Neural cell (in vitro differentiated cells): ENCODE results near the gene RPL14. TPM values are rescaled to one million over a fixed set of nuclear protein-coding genes. Genes with fewer than 3 reads are reported as not detected.

Experiments
- H2AFZ ChIP-seq: fragments of 200-600, 300-800 bp; sonication (generic), shearing (Covaris generic); 2 replicates; pipeline ENCODE4 v1.6.0; 2014; ENCODE audit warnings: low read depth, mild to moderate bottlenecking, antibody characterized with exemption, low read length, moderate library complexity
- H3F3A ChIP-seq: fragments of 200-600 bp; shearing (Covaris generic); 2 replicates; pipeline ENCODE4 v1.6.1; 2016; ENCODE audit warnings: mild to moderate bottlenecking, moderate library complexity, mixed read lengths, antibody characterized with exemption, low read length; ENCODE audit not compliant: insufficient read depth, poor library complexity, severe bottlenecking
- H3K27ac ChIP-seq: fragments of 200-600, 300-800 bp; sonication (generic), shearing (Covaris generic); 2 replicates; pipeline ENCODE4 v1.5.1; 2014; ENCODE audit warnings: mild to moderate bottlenecking, low read length, moderate library complexity
- H3K27me3 ChIP-seq: fragments of 300-800, 200-600 bp; sonication (generic), shearing (Covaris generic); 2 replicates; pipeline ENCODE4 v1.6.0; 2014; ENCODE audit warnings: mild to moderate bottlenecking, low read depth, low read length, moderate library complexity; ENCODE audit not compliant: insufficient read depth
- H3K36me3 ChIP-seq: fragments of 300-800, 200-600 bp; sonication (generic), shearing (Covaris generic); 2 replicates; pipeline ENCODE4 v1.5.1; 2014; ENCODE audit warnings: mild to moderate bottlenecking, antibody characterized with exemption, low read length, moderate library complexity; ENCODE audit not compliant: insufficient read depth
- H3K4me2 ChIP-seq: fragments of 300-800, 200-600 bp; sonication (generic), shearing (Covaris generic); 2 replicates; pipeline ENCODE4 v1.6.0; 2014; ENCODE audit warnings: mild to moderate bottlenecking, low read length
- H3K4me3 ChIP-seq: fragments of 300-800, 200-600 bp; sonication (generic), shearing (Covaris generic); 2 replicates; pipeline ENCODE4 v1.5.1; 2014; ENCODE audit warnings: mild to moderate bottlenecking, low read length, moderate library complexity
- H3K79me2 ChIP-seq: fragments of 200-600 bp; shearing (Covaris generic); replicated peaks from 2 replicates; pipeline ENCODE4 v1.6.0; 2014; ENCODE audit warnings: mild to moderate bottlenecking, low read length, moderate library complexity; ENCODE audit not compliant: insufficient read depth
- H3K9ac ChIP-seq: fragments of 300-800, 200-600 bp; sonication (generic), shearing (Covaris generic); 2 replicates; pipeline ENCODE4 v1.6.1; 2016; ENCODE audit warnings: mild to moderate bottlenecking, low read length, mixed read lengths
- H3K9me2 ChIP-seq: fragments of 200-600 bp; shearing (Covaris generic); 2 replicates; pipeline ENCODE4 v1.6.1; 2016; ENCODE audit warnings: mild to moderate bottlenecking, low read length, mixed read lengths; ENCODE audit not compliant: insufficient read depth
- H3K9me3 ChIP-seq: fragments of 200-600, 300-800 bp; sonication (generic), shearing (Covaris generic); 2 replicates; pipeline ENCODE4 v1.6.1; 2016; ENCODE audit warnings: mild to moderate bottlenecking, mixed run types, low read length, moderate library complexity, mixed read lengths
- H4K20me1 ChIP-seq: fragments of 200-600 bp; shearing (Covaris generic); 2 replicates; pipeline ENCODE4 v1.6.1; 2016; ENCODE audit warnings: mild to moderate bottlenecking, mixed run types; ENCODE audit not compliant: insufficient read depth
- CTCF ChIP-seq: fragments of 450-650 bp; IDR thresholded peaks from 2 replicates; pipeline ENCODE4 v1.5.1; 2014; ENCODE audit warnings: antibody characterized with exemption, mild to moderate bottlenecking, moderate library complexity; ENCODE audit not compliant: poor library complexity, severe bottlenecking
- EP300 ChIP-seq: fragments of 450-650 bp; conservative IDR thresholded peaks from 2 replicates; pipeline ENCODE4 v1.6.1; 2014; ENCODE audit warnings: antibody characterized with exemption, mild to moderate bottlenecking, moderate library complexity; ENCODE audit not compliant: poor library complexity, severe bottlenecking
- EZH2 ChIP-seq: fragments of 200-600, 300-800 bp; shearing (Covaris generic), sonication (generic); IDR thresholded peaks from 2 replicates; pipeline ENCODE4 v1.6.1; 2014; ENCODE audit warnings: antibody characterized with exemption, low read length, borderline replicate concordance, mild to moderate bottlenecking; ENCODE audit not compliant: insufficient read depth, poor library complexity, severe bottlenecking
- MXI1 ChIP-seq: fragments of 450-650 bp; conservative IDR thresholded peaks from 2 replicates; pipeline ENCODE4 v1.6.1; 2014; ENCODE audit warnings: antibody characterized with exemption, mild to moderate bottlenecking; ENCODE audit not compliant: poor library complexity, severe bottlenecking
- POLR2AphosphoS5 ChIP-seq: IDR thresholded peaks from 2 replicates; pipeline ENCODE4 v1.6.1; 2012
- RAD21 ChIP-seq: fragments of 450-650 bp; conservative IDR thresholded peaks from 2 replicates; pipeline ENCODE4 v1.6.1; 2014; ENCODE audit warnings: antibody characterized with exemption, mild to moderate bottlenecking, moderate library complexity
- REST ChIP-seq: IDR thresholded peaks from 2 replicates; pipeline ENCODE4 v1.6.1; 2012; ENCODE audit warnings: borderline replicate concordance
- SMC3 ChIP-seq: fragments of 450-650 bp; conservative IDR thresholded peaks from 2 replicates; pipeline ENCODE4 v1.6.1; 2014; ENCODE audit warnings: antibody characterized with exemption, mild to moderate bottlenecking, moderate library complexity; ENCODE audit not compliant: poor library complexity
- TAF1 ChIP-seq: IDR thresholded peaks from 2 replicates; pipeline ENCODE4 v1.6.1; 2012; ENCODE audit warnings: low read depth
- polyA plus RNA-seq: library from polyadenylated mRNA; depleted of rRNA; stranded (reverse); fragments of >200 nt; gene quantifications from 2 replicates; pipeline ENCODE4 v1.2.3, GENCODE V29; 2014
- small RNA-seq, 3 experiments: library from RNA; depleted of rRNA; stranded (forward); fragments of <200 nt; gene quantifications; one replicate each; pipeline ENCODE3, GENCODE V24; 2012

The RPL14 gene
- polyA plus RNA-seq, 1 donor from 2014 or later: 273 TPM

GRCh38 chr3:40518067-40518466 is 60.9 kb downstream of the RPL14 start:
- Histone ChIP-seq H3K9me2 (no peaks in the 10 kb centered on the region), H3K79me2 (no peaks in the 10 kb centered on the region), H3K27me3 (no peaks in the 10 kb centered on the region), H3K36me3 (peaks cover 6% of the 10 kb centered on the region), H3K9ac (no peak overlapping the region), H3F3A (no peaks in the 10 kb centered on the region), H3K27ac (no peak overlapping the region), H3K4me3 (no peak overlapping the region), H4K20me1 (no peaks in the 10 kb centered on the region), H3K4me2 (no peak overlapping the region), H2AFZ (no peak overlapping the region), H3K9me3 (no peaks in the 10 kb centered on the region)
- TF ChIP-seq SMC3 (no peak), MXI1 (no peak), EZH2 (no peak), CTCF (no peak), RAD21 (no peak), POLR2AphosphoS5 (no peak), REST (no peak), TAF1 (no peak), EP300 (no peak)

Small RNA genes lying within 50 kb of the gene (small RNA-seq; reads per million reads assigned to genes)
- gene RNU5B-2P: 0.03 to 4.2 (median 0.10) reads per million in 3 experiments

Other genes with a start within 250 kb of the RPL14 start
- 66.7 and 88.0 TPM in 2 replicates for gene EIF1B, start 147.6 kb upstream of the RPL14 start, polyA plus RNA-seq
- gene ENTPD3, start 70.2 kb upstream of the RPL14 start, polyA plus RNA-seq: 2.8 and 3.1 TPM in 2 replicates
- gene ZNF619, start 19.8 kb downstream of the RPL14 start, polyA plus RNA-seq: 0.33 and 0.78 TPM in 2 replicates
- 20.2 and 31.0 TPM in 2 replicates for gene ZNF620, start 48.7 kb downstream of the RPL14 start, polyA plus RNA-seq
- gene ZNF621, start 67.6 kb downstream of the RPL14 start, polyA plus RNA-seq: 8.0 and 8.1 TPM in 2 replicates